ENCODE measurements around the gene ZNF324B. TPM values are rescaled to one million over a fixed set of nuclear protein-coding genes. Genes with fewer than 3 reads are reported as not detected.

Gene ZNF324B
- total RNA-seq = 1 to 10 TPM; 3.8 to 4.9 TPM
- polyA plus RNA-seq = 1 to 10 TPM in 1 of 2 donors, under 1 TPM in 1; 0.53 to 1.9 TPM

DNA sequence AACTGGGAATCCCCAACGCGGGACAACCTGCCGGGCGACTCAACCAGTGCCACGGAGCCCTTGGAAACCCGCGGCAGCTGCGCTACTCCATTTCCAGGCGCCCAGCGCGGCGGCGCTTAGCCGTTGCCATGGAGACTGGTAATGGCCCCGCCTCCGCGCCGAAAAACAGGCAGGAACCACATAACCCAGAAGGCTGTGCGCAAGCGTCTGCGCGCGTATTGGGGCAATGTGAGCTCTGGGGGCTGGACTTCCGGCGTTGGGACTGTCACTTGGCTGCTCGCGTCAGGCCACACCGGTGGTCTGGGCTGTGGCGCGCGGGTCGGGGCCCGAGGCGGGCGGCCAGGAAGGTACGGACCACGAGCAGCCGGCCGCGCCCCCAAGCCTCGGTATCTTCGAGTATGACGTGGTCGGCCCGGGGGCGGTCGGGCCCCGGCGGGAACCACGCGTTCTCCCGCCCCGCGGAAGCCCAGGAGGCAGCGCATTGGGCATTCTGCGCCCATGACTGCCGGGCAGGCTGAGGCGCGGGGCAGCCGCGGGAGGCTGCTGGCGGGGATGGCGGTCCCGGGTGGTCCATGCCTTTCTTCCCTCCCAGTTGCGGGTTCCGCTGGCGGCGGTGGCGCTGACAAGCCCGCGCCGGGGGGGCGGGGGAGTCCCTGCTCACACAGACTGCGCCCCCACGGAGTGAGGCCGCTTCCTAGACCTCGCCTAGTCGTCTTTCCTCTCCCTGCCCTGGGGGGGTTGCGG, at the start of gene ZNF324B:
ZNF324B (plus strand) TSS at position 265 of the 744 bp plus-strand sequence. CDS start 2,080 bp downstream, outside the sequence.
- no peaks in the 10 kb centered on the region for H3K9me3 ChIP-seq (ENCODE audit: control insufficient read depth in 4 of 4, low read length in 3 of 4)

DNA sequence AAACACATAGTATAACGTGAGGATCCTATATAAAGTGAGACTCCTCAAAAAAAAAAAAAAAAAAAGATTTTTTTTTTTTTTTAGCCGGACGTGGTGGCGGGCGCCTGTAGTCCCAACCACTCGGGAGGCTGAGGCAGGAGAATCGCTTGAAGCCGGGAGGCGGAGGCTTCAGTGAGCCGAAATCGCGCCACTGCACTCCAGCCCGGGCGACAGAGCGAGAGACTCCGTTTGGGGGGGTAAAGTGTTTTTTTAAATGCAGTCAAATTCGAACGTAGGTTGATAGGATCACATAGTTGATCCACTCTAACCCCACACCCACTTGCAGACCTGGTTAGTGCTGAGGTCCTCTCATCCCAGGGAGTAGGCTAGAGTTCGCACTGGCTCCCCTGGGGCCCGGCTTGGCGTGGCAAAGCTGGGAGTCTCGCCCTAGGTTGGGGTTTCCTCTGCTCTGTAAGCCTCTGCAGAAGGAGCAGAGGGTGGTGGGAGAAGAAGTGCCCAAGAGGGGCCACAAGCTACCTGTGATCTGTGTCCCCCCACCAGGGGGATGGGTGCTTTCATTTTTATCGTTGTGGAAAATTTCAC, 49.5 kb upstream of the ZNF324B start:
- WGBS = 31% methylated on average over 23 of the region's 23 CpGs
- H3K9ac ChIP-seq (ENCODE audit: low read depth in 1 of 2, low read length in 2 of 2) = no peak overlapping the region
- no peaks in the 10 kb centered on the region for H3K9me3 ChIP-seq (ENCODE audit: control insufficient read depth in 4 of 4, low read length in 3 of 4)
- peaks cover 0 to 4% (median 0%) of the 10 kb centered on the region in 4 donors for H3K27me3 ChIP-seq (ENCODE audit: control insufficient read depth in 4 of 4, insufficient read depth in 4 of 4, low read length in 3 of 4)
- H3K27ac ChIP-seq (ENCODE audit: low read depth in 1 of 2, low read length in 2 of 2) = no peak overlapping the region
- peak overlapping the region in 2 of 3 donors; percentile 64 for H3K4me3 ChIP-seq (ENCODE audit: low read depth in 1 of 3, low read length in 3 of 3)
- H3K4me1 ChIP-seq (ENCODE audit: control insufficient read depth in 4 of 4, insufficient read depth in 4 of 4, low read length in 3 of 4) = peaks cover 6 to 22% (median 16%) of the 10 kb centered on the region in 4 donors
- TF ChIP-seq SP1 (IDR thresholded peaks at IDR 0.05) = no peak
- TF ChIP-seq, protein P1, sequence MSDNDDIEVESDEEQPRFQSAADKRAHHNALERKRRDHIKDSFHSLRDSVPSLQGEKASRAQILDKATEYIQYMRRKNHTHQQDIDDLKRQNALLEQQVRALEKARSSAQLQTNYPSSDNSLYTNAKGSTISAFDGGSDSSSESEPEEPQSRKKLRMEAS (IDR thresholded peaks at IDR 0.05) = no peak
- no peak for TF ChIP-seq TAF1 (conservative IDR thresholded peaks at IDR 0.05)
- no peak for TF ChIP-seq REST (IDR thresholded peaks at IDR 0.05)
- no peak for TF ChIP-seq HNF4A (conservative IDR thresholded peaks at IDR 0.05)
- TF ChIP-seq RAD21 (IDR thresholded peaks at IDR 0.05) = no peak
- no peak for TF ChIP-seq FOXA2 (IDR thresholded peaks at IDR 0.05)
- no peak for TF ChIP-seq HNF4G (IDR thresholded peaks at IDR 0.05)
- no peak for TF ChIP-seq GABPA (IDR thresholded peaks at IDR 0.05 in 1 of 2, conservative IDR thresholded peaks at IDR 0.05 in 1 of 2)
- TF ChIP-seq FOXA1 (IDR thresholded peaks at IDR 0.05) = no peak
- TF ChIP-seq YY1 (IDR thresholded peaks at IDR 0.05) = no peak
- H3K36me3 ChIP-seq (ENCODE audit: control insufficient read depth in 4 of 4, insufficient read depth in 3 of 4, low read depth in 1 of 4, low read length in 3 of 4) = no peaks in the 10 kb centered on the region
- DNase-seq (ENCODE audit: low spot score) = no peak

More for the DNA sequence above, at the start of gene ZNF324B:
- Histone ChIP-seq H3K4me1 (ENCODE audit: control insufficient read depth in 4 of 4, insufficient read depth in 4 of 4, low read length in 3 of 4) (peaks cover 0 to 16% (median 8%) of the 10 kb centered on the region in 4 donors), H3K27me3 (ENCODE audit: control insufficient read depth in 4 of 4, insufficient read depth in 4 of 4, low read length in 3 of 4) (no peaks in the 10 kb centered on the region), H3K36me3 (ENCODE audit: control insufficient read depth in 4 of 4, insufficient read depth in 3 of 4, low read depth in 1 of 4, low read length in 3 of 4) (peaks cover 3 to 17% (median 5%) of the 10 kb centered on the region in 4 donors), H3K9ac (ENCODE audit: low read depth in 1 of 2, low read length in 2 of 2) (peak within 1 kb of the TSS in 1 of 2 donors; percentile 29), H3K27ac (ENCODE audit: low read depth in 1 of 2, low read length in 2 of 2) (peak within 1 kb of the TSS; percentile 43 to 55), H3K4me3 (ENCODE audit: low read depth in 1 of 3, low read length in 3 of 3) (peak within 1 kb of the TSS; percentile 74 to 91 (median 80))
- DNase-seq (ENCODE audit: low spot score) = peak; percentile 95
- no peak for TF ChIP-seq HNF4A (conservative IDR thresholded peaks at IDR 0.05)
- TF ChIP-seq CTCF (IDR thresholded peaks at IDR 0.05; ENCODE audit: low read depth, low read length, missing input control) = no peak
- no peak for TF ChIP-seq FOXA2 (IDR thresholded peaks at IDR 0.05)
- TF ChIP-seq, protein P2, sequence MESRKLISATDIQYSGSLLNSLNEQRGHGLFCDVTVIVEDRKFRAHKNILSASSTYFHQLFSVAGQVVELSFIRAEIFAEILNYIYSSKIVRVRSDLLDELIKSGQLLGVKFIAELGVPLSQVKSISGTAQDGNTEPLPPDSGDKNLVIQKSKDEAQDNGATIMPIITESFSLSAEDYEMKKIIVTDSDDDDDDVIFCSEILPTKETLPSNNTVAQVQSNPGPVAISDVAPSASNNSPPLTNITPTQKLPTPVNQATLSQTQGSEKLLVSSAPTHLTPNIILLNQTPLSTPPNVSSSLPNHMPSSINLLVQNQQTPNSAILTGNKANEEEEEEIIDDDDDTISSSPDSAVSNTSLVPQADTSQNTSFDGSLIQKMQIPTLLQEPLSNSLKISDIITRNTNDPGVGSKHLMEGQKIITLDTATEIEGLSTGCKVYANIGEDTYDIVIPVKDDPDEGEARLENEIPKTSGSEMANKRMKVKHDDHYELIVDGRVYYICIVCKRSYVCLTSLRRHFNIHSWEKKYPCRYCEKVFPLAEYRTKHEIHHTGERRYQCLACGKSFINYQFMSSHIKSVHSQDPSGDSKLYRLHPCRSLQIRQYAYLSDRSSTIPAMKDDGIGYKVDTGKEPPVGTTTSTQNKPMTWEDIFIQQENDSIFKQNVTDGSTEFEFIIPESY (IDR thresholded peaks at IDR 0.05) = no peak
- TF ChIP-seq FOXA1 (IDR thresholded peaks at IDR 0.05) = no peak
- TF ChIP-seq RAD21 (IDR thresholded peaks at IDR 0.05) = peak in 1 of 2 donors; percentile 29
- peak; percentile 88 for TF ChIP-seq YY1 (IDR thresholded peaks at IDR 0.05)
- TF ChIP-seq GABPA (IDR thresholded peaks at IDR 0.05 in 1 of 2, conservative IDR thresholded peaks at IDR 0.05 in 1 of 2) = peak; percentile 67 to 93
- TF ChIP-seq HNF4G (IDR thresholded peaks at IDR 0.05) = no peak
- peak; percentile 41 for TF ChIP-seq SP1 (IDR thresholded peaks at IDR 0.05)
- TF ChIP-seq, protein P3, sequence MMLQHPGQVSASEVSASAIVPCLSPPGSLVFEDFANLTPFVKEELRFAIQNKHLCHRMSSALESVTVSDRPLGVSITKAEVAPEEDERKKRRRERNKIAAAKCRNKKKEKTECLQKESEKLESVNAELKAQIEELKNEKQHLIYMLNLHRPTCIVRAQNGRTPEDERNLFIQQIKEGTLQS (IDR thresholded peaks at IDR 0.05) = no peak
- whole genome bisulfite sequencing = under 1% methylated on average over 79 of the region's 79 CpGs

All from liver (tissue), 9 donors.